DMS 273 (cell line): Measurements from ENCODE around the gene COPS8.

Experiments
- DNase-seq: peaks from one replicate; lab custom pipeline; 2025; ENCODE audit not compliant: unreplicated experiment; lab: John Stamatoyannopoulos, UW

COPS8 gene

GRCh38 chr2:237085248-237086221, at the start of gene COPS8:
Gene COPS8 (plus strand): TSS chr2:237085889. CDS start chr2:237085965, 76 bp downstream.
- DNase-seq: peak; percentile 96

GRCh38 chr2:237039301-237040031, 46.2 kb upstream of the COPS8 start:
- no peak for DNase-seq

GRCh38 chr2:237041231-237041630, 44.5 kb upstream of the COPS8 start:
- no peak for DNase-seq

- DNase-seq: no peak
Measured at GRCh38 chr2:237042101-237042500, 43.6 kb upstream of the COPS8 start.

- DNase-seq: peak; percentile 63
Measured at GRCh38 chr2:237043866-237044265, 41.8 kb upstream of the COPS8 start.

GRCh38 chr2:237044281-237044680, 41.4 kb upstream of the COPS8 start:
- DNase-seq: no peak

- DNase-seq: no peak
Measured at GRCh38 chr2:237045449-237045848, 40.2 kb upstream of the COPS8 start.

GRCh38 chr2:237048595-237048994, 37.1 kb upstream of the COPS8 start:
- DNase-seq: no peak

- no peak for DNase-seq
Measured at GRCh38 chr2:237051861-237052260, 33.8 kb upstream of the COPS8 start.

- no peak for DNase-seq
Measured at GRCh38 chr2:237053066-237053465, 32.6 kb upstream of the COPS8 start.

- DNase-seq: no peak
Measured at GRCh38 chr2:237055386-237056100, 30.1 kb upstream of the COPS8 start.

- no peak for DNase-seq
Measured at GRCh38 chr2:237056287-237056875, 29.3 kb upstream of the COPS8 start.

GRCh38 chr2:237057107-237057506, 28.6 kb upstream of the COPS8 start:
- DNase-seq: no peak

- no peak for DNase-seq
Measured at GRCh38 chr2:237057893-237058300, 27.8 kb upstream of the COPS8 start.

GRCh38 chr2:237058423-237058822, 27.3 kb upstream of the COPS8 start:
- DNase-seq: no peak

GRCh38 chr2:237059155-237059875, 26.4 kb upstream of the COPS8 start:
- DNase-seq: no peak

GRCh38 chr2:237060534-237061312, 25.0 kb upstream of the COPS8 start:
- DNase-seq: peak; percentile 85

- no peak for DNase-seq
Measured at GRCh38 chr2:237061356-237061755, 24.3 kb upstream of the COPS8 start.

- no peak for DNase-seq
Measured at GRCh38 chr2:237062585-237062984, 23.1 kb upstream of the COPS8 start.
